HEK293T (cell line): Measurements from ENCODE around the gene ZNF148.
A peak's percentile ranks its signal among the peaks of the same experiment; 100 is the strongest.

ENCODE experiments used
- CTCF ChIA-PET: fragments of 350-600 bp; formaldehyde crosslinking; extraction: SDS; loops from one replicate; lab custom pipeline; 2021; ENCODE audit warnings: antibody characterized with exemption, inconsistent platforms; lab: Yijun Ruan, JAX
- POLR2A ChIA-PET: fragments of 350-600 bp; formaldehyde crosslinking; extraction: SDS; loops from one replicate; lab custom pipeline; 2020; ENCODE audit warnings: antibody characterized with exemption, inconsistent platforms; lab: Yijun Ruan, JAX
- DNase-seq: peaks from one replicate; pipeline ENCODE4 v3.0.0; 2012; ENCODE audit warnings: mixed read lengths; ENCODE audit errors: extremely low spot score
- ARNT ChIP-seq: fragments of 450-650 bp; IDR thresholded peaks from 2 replicates; pipeline ENCODE4 v1.6.1; 2017; ENCODE audit warnings: mild to moderate bottlenecking
- BHLHE40 ChIP-seq: fragments of 450-650 bp; IDR thresholded peaks from 2 replicates; pipeline ENCODE4 v1.6.1; 2016; ENCODE audit warnings: mild to moderate bottlenecking, moderate library complexity, borderline replicate concordance
- CTBP1 ChIP-seq: fragments of 450-650 bp; IDR thresholded peaks from 2 replicates; pipeline ENCODE4 v1.6.1; 2016; ENCODE audit warnings: borderline replicate concordance
- ELF4 ChIP-seq: fragments of 450-650 bp; IDR thresholded peaks from 2 replicates; pipeline ENCODE4 v1.6.1; 2017; ENCODE audit warnings: antibody characterized with exemption
- FOXA1 ChIP-seq: fragments of 450-650 bp; IDR thresholded peaks from 2 replicates; pipeline ENCODE4 v1.6.1; 2016; ENCODE audit warnings: mild to moderate bottlenecking
- FOXK2 ChIP-seq: fragments of 450-650 bp; IDR thresholded peaks from 2 replicates; pipeline ENCODE4 v1.6.1; 2016; ENCODE audit warnings: mild to moderate bottlenecking
- FOXM1 ChIP-seq: fragments of 450-650 bp; IDR thresholded peaks from 2 replicates; pipeline ENCODE4 v1.6.1; 2017; ENCODE audit warnings: mild to moderate bottlenecking, borderline replicate concordance
- HDGF ChIP-seq: fragments of 450-650 bp; IDR thresholded peaks from 2 replicates; pipeline ENCODE4 v1.6.1; 2017; ENCODE audit warnings: antibody characterized with exemption, borderline replicate concordance
- L3MBTL2 ChIP-seq: fragments of 450-650 bp; conservative IDR thresholded peaks from 2 replicates; pipeline ENCODE4 v1.6.1; 2016; ENCODE audit warnings: mild to moderate bottlenecking
- LEF1 ChIP-seq: fragments of 450-650 bp; IDR thresholded peaks from 2 replicates; pipeline ENCODE4 v1.6.1; 2017; ENCODE audit warnings: mild to moderate bottlenecking, borderline replicate concordance
- NFRKB ChIP-seq: fragments of 450-650 bp; IDR thresholded peaks from 2 replicates; pipeline ENCODE4 v1.6.1; 2016; ENCODE audit warnings: mild to moderate bottlenecking, moderate library complexity
- PKNOX1 ChIP-seq: fragments of 450-650 bp; IDR thresholded peaks from 2 replicates; pipeline ENCODE4 v1.6.1; 2016
- SP1 ChIP-seq: fragments of 450-650 bp; IDR thresholded peaks from 2 replicates; pipeline ENCODE4 v1.6.1; 2017
- SUZ12 ChIP-seq: fragments of 450-650 bp; IDR thresholded peaks from 2 replicates; pipeline ENCODE4 v1.6.1; 2016; ENCODE audit warnings: mild to moderate bottlenecking
- TARDBP ChIP-seq: fragments of 450-650 bp; IDR thresholded peaks from 2 replicates; pipeline ENCODE4 v1.6.1; 2016
- ZNF384 ChIP-seq: fragments of 450-650 bp; IDR thresholded peaks from 2 replicates; pipeline ENCODE4 v1.6.1; 2016

ZNF148 gene

GRCh38 chr3:125262161-125262560, 113.0 kb downstream of the ZNF148 start:
- ChIA-PET POLR2A (no interaction called here), CTCF (no interaction called here)
- TF ChIP-seq HDGF (no peak), PKNOX1 (no peak), FOXM1 (no peak), ELF4 (no peak), ARNT (no peak), FOXA1 (no peak), TARDBP (no peak), NFRKB (no peak), L3MBTL2 (no peak), SUZ12 (no peak), CTBP1 (no peak), LEF1 (no peak), SP1 (no peak)
- no peak for DNase-seq

GRCh38 chr3:125261031-125261430, 114.1 kb downstream of the ZNF148 start:
- ChIA-PET POLR2A (no interaction called here), CTCF (no interaction called here)
- DNase-seq, result no peak
- TF ChIP-seq ARNT (no peak), BHLHE40 (no peak), NFRKB (no peak), FOXM1 (no peak), PKNOX1 (no peak), SUZ12 (no peak), HDGF (no peak), SP1 (no peak), ZNF384 (no peak), FOXA1 (no peak), TARDBP (no peak), ELF4 (no peak), CTBP1 (no peak), L3MBTL2 (no peak), LEF1 (no peak), FOXK2 (no peak)

GRCh38 chr3:125260158-125260557, 115.0 kb downstream of the ZNF148 start:
- DNase-seq, result no peak
- POLR2A ChIA-PET, result no interaction called here
- CTCF ChIA-PET, result no interaction called here
- TF ChIP-seq NFRKB, result no peak
- TF ChIP-seq PKNOX1, result peak; percentile 50

- TF ChIP-seq SP1 (no peak), ELF4 (no peak), FOXK2 (no peak), NFRKB (no peak), TARDBP (no peak)
- POLR2A ChIA-PET, result no interaction called here
- CTCF ChIA-PET, result no interaction called here
- DNase-seq, result no peak
Measured at GRCh38 chr3:125257536-125257935, 117.6 kb downstream of the ZNF148 start.

DNA sequence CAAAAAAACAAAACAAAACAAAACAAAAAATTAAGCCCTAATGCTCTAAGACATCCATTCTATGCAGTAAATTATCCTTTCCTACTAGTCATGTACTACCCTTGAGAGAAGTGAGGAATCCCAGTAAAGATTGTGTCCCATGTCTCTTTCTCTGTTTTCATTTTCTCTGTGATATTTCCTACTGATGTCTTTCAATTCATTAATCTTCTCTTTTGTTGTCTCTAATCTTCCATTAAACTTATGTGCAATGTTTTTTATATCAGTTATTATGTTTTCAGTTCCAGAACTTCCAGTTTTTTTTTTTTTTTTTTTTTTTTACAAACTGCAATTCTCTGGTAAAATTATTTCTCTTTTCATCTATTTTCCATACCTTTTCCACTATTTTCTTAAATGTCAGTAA, 118.5 kb downstream of the ZNF148 start:
- ChIA-PET POLR2A (no interaction called here), CTCF (no interaction called here)
- TF ChIP-seq HDGF (no peak), PKNOX1 (no peak), NFRKB (no peak), CTBP1 (no peak), ELF4 (no peak), BHLHE40 (no peak), SUZ12 (no peak), SP1 (no peak), LEF1 (no peak), FOXA1 (no peak), FOXK2 (no peak), ARNT (no peak), ZNF384 (no peak), L3MBTL2 (no peak), FOXM1 (no peak), TARDBP (no peak)
- DNase-seq, result no peak

- TF ChIP-seq L3MBTL2, result no peak
- no peak for TF ChIP-seq NFRKB
- TF ChIP-seq SUZ12, result no peak
- TF ChIP-seq ZNF384, result no peak
- TF ChIP-seq FOXA1, result no peak
- TF ChIP-seq TARDBP, result no peak
- TF ChIP-seq CTBP1, result no peak
- ChIA-PET CTCF (no interaction called here), POLR2A (no interaction called here)
Measured at GRCh38 chr3:125250973-125251372, 124.2 kb downstream of the ZNF148 start.

More at GRCh38 chr3:125250973-125251372, 124.2 kb downstream of the ZNF148 start:
- DNase-seq, result no peak
